SK-N-SH (cell line): ENCODE results near the gene ST7. TPM values are rescaled to one million over a fixed set of nuclear protein-coding genes. Genes with fewer than 3 reads are reported as not detected.
"Not testable (repeated sequence)": the region's sequence is repeated elsewhere in the genome, so short reads cannot be mapped to it uniquely, and the experiment has no call there.

Experiments used
- CTCF ChIA-PET: fragments of 300-600, 350-600 bp; formaldehyde crosslinking; extraction: SDS; loops from one replicate; lab custom pipeline; 2021; lab: Yijun Ruan, JAX
- POLR2A ChIA-PET: fragments of 350-600 bp; sonication (Branson Sonifier 250); formaldehyde crosslinking; extraction: SDS; loops from one replicate; lab custom pipeline; 2020; ENCODE audit warnings: antibody characterized with exemption, inconsistent platforms; lab: Yijun Ruan, JAX
- DNase-seq: peaks from one replicate; pipeline ENCODE4 v3.0.0; 2012
- H2AFZ ChIP-seq: fragments of 200-600 bp; sonication (generic); 2 replicates; pipeline ENCODE4 v1.8.1; 2016; ENCODE audit warnings: antibody characterized with exemption, mild to moderate bottlenecking, low read depth
- H3F3A ChIP-seq: fragments of 200-600 bp; sonication (generic); replicated peaks from 2 replicates; pipeline ENCODE3; 2016; ENCODE audit warnings: antibody characterized with exemption, mild to moderate bottlenecking; ENCODE audit not compliant: insufficient read depth
- H3K27ac ChIP-seq, 2 experiments: fragments of 200-500 bp in 1 of 2; fragments of 200-600 bp in 1 of 2; sonication (Bioruptor generic) in 1 of 2; sonication (generic), shearing (Covaris generic) in 1 of 2; 2 replicates each; pipeline versions ENCODE4 v1.5.1 to v1.6.1; 2014 to 2016; ENCODE audit warnings: low read depth in 2 of 2, inconsistent platforms in 1 of 2, low read length in 1 of 2, mild to moderate bottlenecking in 1 of 2, mixed read lengths in 1 of 2
- H3K27me3 ChIP-seq: fragments of 200-600 bp; sonication (generic), shearing (Covaris generic); 2 replicates; pipeline ENCODE4 v1.6.1; 2016; ENCODE audit warnings: mixed run types; ENCODE audit not compliant: insufficient read depth
- H3K36me3 ChIP-seq, 2 experiments: fragments of 200-500 bp in 1 of 2; fragments of 200-600 bp in 1 of 2; sonication (Bioruptor generic) in 1 of 2; sonication (generic) in 1 of 2; replicated peaks in 1 of 2; 2 replicates each; pipeline versions ENCODE3 to v1.5.1; 2014 to 2016; ENCODE audit warnings: low read length in 1 of 2, mild to moderate bottlenecking in 1 of 2; ENCODE audit not compliant: insufficient read depth in 2 of 2, control insufficient read depth in 1 of 2
- H3K4me1 ChIP-seq, 2 experiments: fragments of 200-500 bp in 1 of 2; fragments of 200-600 bp in 1 of 2; sonication (Bioruptor generic) in 1 of 2; sonication (generic), shearing (Covaris generic) in 1 of 2; 2 replicates each; pipeline versions ENCODE4 v1.5.1 to v1.6.1; 2014 to 2016; ENCODE audit warnings: low read depth in 1 of 2, low read length in 1 of 2, mixed run types in 1 of 2; ENCODE audit not compliant: insufficient read depth in 2 of 2, control insufficient read depth in 1 of 2
- H3K4me2 ChIP-seq: fragments of 200-600 bp; sonication (generic), shearing (Covaris generic); 2 replicates; pipeline ENCODE4 v1.6.1; 2017; ENCODE audit warnings: mixed run types
- H3K4me3 ChIP-seq, 2 experiments: fragments of 200-500 bp in 1 of 2; fragments of 200-600 bp in 1 of 2; sonication (Bioruptor generic) in 1 of 2; sonication (generic), shearing (Covaris generic) in 1 of 2; 2 replicates each; pipeline versions ENCODE4 v1.5.1 to v1.8.1; 2014 to 2016; ENCODE audit warnings: low read depth in 2 of 2, inconsistent platforms in 1 of 2, low read length in 1 of 2, mild to moderate bottlenecking in 1 of 2, mixed read lengths in 1 of 2, moderate library complexity in 1 of 2
- H3K79me2 ChIP-seq: fragments of 200-600 bp; sonication (generic); 2 replicates; pipeline ENCODE4 v1.8.1; 2017; ENCODE audit warnings: mild to moderate bottlenecking; ENCODE audit not compliant: insufficient read depth
- H3K9ac ChIP-seq: fragments of 200-600 bp; sonication (generic); 2 replicates; pipeline ENCODE4 v1.6.1; 2017; ENCODE audit warnings: mixed run types
- H3K9me2 ChIP-seq: fragments of 200-600 bp; sonication (generic); 2 replicates; pipeline ENCODE4 v1.6.1; 2017; ENCODE audit warnings: mixed run types
- H3K9me3 ChIP-seq: fragments of 200-600 bp; sonication (generic); 2 replicates; pipeline ENCODE4 v1.6.1; 2017; ENCODE audit warnings: mixed run types, mild to moderate bottlenecking, moderate library complexity
- H4K20me1 ChIP-seq: fragments of 200-600 bp; sonication (generic); 2 replicates; pipeline ENCODE4 v1.6.1; 2017; ENCODE audit warnings: mild to moderate bottlenecking, mixed run types; ENCODE audit not compliant: insufficient read depth
- EZH2phosphoT487 ChIP-seq: fragments of 200-600 bp; sonication (generic); IDR thresholded peaks from 2 replicates; pipeline ENCODE4 v1.6.1; 2017; ENCODE audit warnings: low read depth, mixed run types, mild to moderate bottlenecking, antibody characterized with exemption, moderate library complexity, borderline replicate concordance
- FOXM1 ChIP-seq: IDR thresholded peaks from 2 replicates; pipeline ENCODE4 v1.4.0; 2012; ENCODE audit warnings: low read depth, mild to moderate bottlenecking
- MEF2A ChIP-seq: IDR thresholded peaks from 2 replicates; pipeline ENCODE4 v1.4.0; 2012; ENCODE audit warnings: low read depth, borderline replicate concordance
- NFIC ChIP-seq: IDR thresholded peaks from 2 replicates; pipeline ENCODE4 v1.4.0; 2012; ENCODE audit warnings: borderline replicate concordance
- SMC3 ChIP-seq: IDR thresholded peaks from 2 replicates; pipeline ENCODE4 v1.6.1; 2012; ENCODE audit warnings: low read depth, low read length, improper control_type of control experiment
- TAF1 ChIP-seq: IDR thresholded peaks from 2 replicates; pipeline ENCODE4 v1.6.1; 2012; ENCODE audit warnings: low read depth, mild to moderate bottlenecking, low read length, moderate library complexity, borderline replicate concordance
- TCF12 ChIP-seq: IDR thresholded peaks from 2 replicates; pipeline ENCODE4 v1.4.0; 2012
- WGBS: methylation state at CpG from one replicate; pipeline ENCODE4 v1.1.6; 2017; ENCODE audit warnings: low lambda C conversion rate; 5-methylcytosine and 5-hydroxymethylcytosine counted together
- polyA plus RNA-seq, 3 experiments: library from polyadenylated mRNA; depleted of rRNA; stranded (reverse); fragments of >200 nt; gene quantifications; 2 replicates each; pipeline ENCODE4 v1.2.3, GENCODE V29; 2012
- TF ChIP-seq, protein P1 (sequence below): fragments of 150-350 bp; IDR thresholded peaks from 2 replicates; pipeline ENCODE4 v1.6.1; 2017; ENCODE audit warnings: antibody characterized with exemption, low read length, low read depth, borderline replicate concordance
- TF ChIP-seq, protein P2 (sequence below): IDR thresholded peaks from 2 replicates; pipeline ENCODE4 v1.4.0; 2012; ENCODE audit warnings: low read depth
- TF ChIP-seq, protein P3 (sequence below): IDR thresholded peaks from 2 replicates; pipeline ENCODE4 v1.6.1; 2012; ENCODE audit warnings: mild to moderate bottlenecking, low read depth, low read length, moderate library complexity

Gene ST7
- polyA plus RNA-seq, 1 of the 3 experiments (the other 2 are of a cell fraction): 23.5 TPM

DNA sequence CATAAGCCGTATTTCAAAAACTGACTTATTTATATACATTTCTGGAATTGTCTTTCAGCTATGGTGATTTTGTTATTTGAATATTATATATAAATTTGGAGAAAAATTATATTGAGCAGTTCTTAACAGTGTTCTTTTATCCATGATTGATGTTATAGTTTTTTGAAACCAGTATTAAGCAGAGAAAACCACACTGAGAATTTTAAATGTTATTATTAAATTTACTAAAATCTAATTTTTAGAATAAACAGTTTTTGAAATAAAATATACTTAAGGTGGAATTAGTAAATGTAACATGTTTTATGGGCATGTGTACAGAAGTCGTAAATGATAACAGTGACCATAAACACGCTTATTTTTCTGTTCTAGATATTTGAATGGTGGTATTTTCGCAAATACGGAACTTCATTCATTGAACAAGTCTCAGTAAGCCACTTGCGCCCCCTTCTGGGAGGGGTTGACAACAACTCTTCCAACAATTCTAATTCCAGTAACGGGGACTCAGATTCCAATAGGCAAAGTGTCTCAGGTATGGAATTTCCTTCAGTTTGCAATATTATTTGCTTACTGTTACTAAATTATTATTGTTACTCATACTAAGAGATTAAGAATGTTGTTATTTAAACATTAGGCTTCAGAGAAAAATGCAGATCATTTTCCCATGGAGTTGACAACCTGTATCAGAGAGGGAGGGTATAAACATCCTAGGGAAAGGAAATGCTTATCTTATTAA lies 166.1 kb downstream of the ST7 start (continued):
- TF ChIP-seq, protein P1, sequence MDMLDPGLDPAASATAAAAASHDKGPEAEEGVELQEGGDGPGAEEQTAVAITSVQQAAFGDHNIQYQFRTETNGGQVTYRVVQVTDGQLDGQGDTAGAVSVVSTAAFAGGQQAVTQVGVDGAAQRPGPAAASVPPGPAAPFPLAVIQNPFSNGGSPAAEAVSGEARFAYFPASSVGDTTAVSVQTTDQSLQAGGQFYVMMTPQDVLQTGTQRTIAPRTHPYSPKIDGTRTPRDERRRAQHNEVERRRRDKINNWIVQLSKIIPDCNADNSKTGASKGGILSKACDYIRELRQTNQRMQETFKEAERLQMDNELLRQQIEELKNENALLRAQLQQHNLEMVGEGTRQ: no peak

DNA sequence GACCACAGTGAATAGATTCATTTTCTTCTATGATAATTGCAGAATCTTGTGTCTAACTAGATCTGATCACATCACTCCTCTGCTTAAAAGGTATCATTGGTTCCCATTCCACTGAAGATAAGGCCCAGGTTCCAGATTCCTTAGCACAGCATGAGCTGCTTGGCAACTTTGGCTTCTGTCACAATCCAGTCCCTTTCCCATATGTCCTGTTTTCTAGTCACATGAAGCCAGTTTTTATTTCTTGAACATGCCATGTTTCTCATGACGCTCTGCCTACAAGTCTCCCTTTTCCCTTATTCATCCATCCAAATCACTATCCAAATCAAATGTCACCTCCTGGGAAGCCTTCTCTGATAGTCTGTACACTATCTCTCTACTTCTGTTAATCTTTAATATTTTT lies 167.0 kb downstream of the ST7 start:
- H3K9ac ChIP-seq, H4K20me1 ChIP-seq, H2AFZ ChIP-seq, H3K36me3 ChIP-seq, POLR2A ChIA-PET, H3K9me2 ChIP-seq, H3K9me3 ChIP-seq, H3K27me3 ChIP-seq, H3K27ac ChIP-seq, H3K79me2 ChIP-seq, H3K4me2 ChIP-seq, H3K4me3 ChIP-seq, DNase-seq: not testable (repeated sequence)
- CTCF ChIA-PET: interaction anchor here (0.6 to 14.9 kb wide), 17 partner anchors 19 to 217 kb away, joined by 3 to 668 read pairs (median 4); no protein-coding TSS in a partner anchor
- WGBS: 94% methylated on average over 1 of the region's 1 CpG
- Histone ChIP-seq H3F3A (peaks cover 17% of the 10 kb centered on the region), H3K4me1 (peaks cover 18 to 20% of the 10 kb centered on the region in 2 experiments)

DNA sequence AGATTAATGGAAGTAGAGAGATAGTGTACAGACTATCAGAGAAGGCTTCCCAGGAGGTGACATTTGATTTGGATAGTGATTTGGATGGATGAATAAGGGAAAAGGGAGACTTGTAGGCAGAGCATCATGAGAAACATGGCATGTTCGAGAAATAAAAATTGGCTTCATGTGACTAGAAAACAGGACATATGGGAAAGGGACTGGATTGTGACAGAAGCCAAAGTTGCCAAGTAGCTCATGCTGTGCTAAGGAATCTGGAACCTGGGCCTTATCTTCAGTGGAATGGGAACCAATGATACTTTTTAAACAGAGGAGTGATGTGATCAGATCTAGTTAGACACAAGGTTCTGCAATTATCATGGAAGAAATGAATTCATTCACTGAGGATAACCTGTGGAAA lies 168.7 kb downstream of the ST7 start:
- DNase-seq, H3K27me3 ChIP-seq, POLR2A ChIA-PET, H2AFZ ChIP-seq, H3K4me3 ChIP-seq, H3K79me2 ChIP-seq, H3K9me3 ChIP-seq, H3K36me3 ChIP-seq, H3K27ac ChIP-seq, H3K9me2 ChIP-seq, H3K9ac ChIP-seq, H3K4me2 ChIP-seq, H4K20me1 ChIP-seq: not testable (repeated sequence)
- 95% methylated on average over 1 of the region's 1 CpG for WGBS
- H3K4me1 ChIP-seq: peaks cover 18 to 37% of the 10 kb centered on the region in 2 experiments
- peaks cover 22% of the 10 kb centered on the region for H3F3A ChIP-seq
- CTCF ChIA-PET: interaction anchor here (1.0 to 14.9 kb wide), 10 partner anchors 9 to 260 kb away, joined by 3 to 668 read pairs (median 4); partner anchors contain the start of gene CAPZA2

DNA sequence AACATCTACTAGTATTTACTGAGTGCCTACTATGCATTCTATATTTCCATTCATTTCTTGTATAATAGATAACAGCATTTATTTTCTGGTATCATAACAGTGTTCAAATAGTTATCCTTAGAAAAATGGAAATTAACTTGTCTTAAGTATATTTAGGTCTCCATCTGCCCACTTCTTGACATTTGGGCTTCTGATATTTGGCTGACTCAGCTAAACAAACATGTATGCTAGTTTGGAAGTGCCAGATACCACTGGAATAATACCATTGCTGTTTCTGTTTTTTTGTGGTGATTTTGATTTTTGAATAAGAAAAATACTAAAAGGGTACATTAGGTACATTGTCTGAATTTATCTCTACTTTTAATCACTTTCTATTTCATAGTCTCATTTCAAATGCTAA lies 169.2 kb downstream of the ST7 start:
- no peak overlapping the region for H3K4me2 ChIP-seq
- H3K27ac ChIP-seq: peak overlapping the region in 1 of 2 experiments; percentile 94; a peak in 2 of 4 replicates
- H3K27me3 ChIP-seq: no peaks in the 10 kb centered on the region
- DNase-seq: no peak
- peaks cover 0 to 10% of the 10 kb centered on the region in 2 experiments for H3K36me3 ChIP-seq
- no peaks in the 10 kb centered on the region for H3K9me3 ChIP-seq
- H2AFZ ChIP-seq: no peak overlapping the region
- POLR2A ChIA-PET: no interaction called here
- H3K4me1 ChIP-seq: peaks cover 18 to 41% of the 10 kb centered on the region in 2 experiments
- no peaks in the 10 kb centered on the region for H4K20me1 ChIP-seq
- H3K9ac ChIP-seq: no peak overlapping the region
- H3K9me2 ChIP-seq: no peaks in the 10 kb centered on the region
- CTCF ChIA-PET: interaction anchor here (1.1 to 14.9 kb wide), 10 partner anchors 8 to 193 kb away, joined by 3 to 668 read pairs (median 4); no protein-coding TSS in a partner anchor
- H3F3A ChIP-seq: peaks cover 22% of the 10 kb centered on the region
- no peak overlapping the region for H3K4me3 ChIP-seq
- peaks cover 4% of the 10 kb centered on the region; the same call in 1 of the 2 replicates for H3K79me2 ChIP-seq
- TF ChIP-seq FOXM1: no peak
- no peak for TF ChIP-seq EZH2phosphoT487
- TF ChIP-seq TCF12: no peak
- TF ChIP-seq, protein P2, sequence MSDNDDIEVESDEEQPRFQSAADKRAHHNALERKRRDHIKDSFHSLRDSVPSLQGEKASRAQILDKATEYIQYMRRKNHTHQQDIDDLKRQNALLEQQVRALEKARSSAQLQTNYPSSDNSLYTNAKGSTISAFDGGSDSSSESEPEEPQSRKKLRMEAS: no peak
- TF ChIP-seq SMC3: no peak
- no peak for TF ChIP-seq MEF2A
- TF ChIP-seq, protein P3, sequence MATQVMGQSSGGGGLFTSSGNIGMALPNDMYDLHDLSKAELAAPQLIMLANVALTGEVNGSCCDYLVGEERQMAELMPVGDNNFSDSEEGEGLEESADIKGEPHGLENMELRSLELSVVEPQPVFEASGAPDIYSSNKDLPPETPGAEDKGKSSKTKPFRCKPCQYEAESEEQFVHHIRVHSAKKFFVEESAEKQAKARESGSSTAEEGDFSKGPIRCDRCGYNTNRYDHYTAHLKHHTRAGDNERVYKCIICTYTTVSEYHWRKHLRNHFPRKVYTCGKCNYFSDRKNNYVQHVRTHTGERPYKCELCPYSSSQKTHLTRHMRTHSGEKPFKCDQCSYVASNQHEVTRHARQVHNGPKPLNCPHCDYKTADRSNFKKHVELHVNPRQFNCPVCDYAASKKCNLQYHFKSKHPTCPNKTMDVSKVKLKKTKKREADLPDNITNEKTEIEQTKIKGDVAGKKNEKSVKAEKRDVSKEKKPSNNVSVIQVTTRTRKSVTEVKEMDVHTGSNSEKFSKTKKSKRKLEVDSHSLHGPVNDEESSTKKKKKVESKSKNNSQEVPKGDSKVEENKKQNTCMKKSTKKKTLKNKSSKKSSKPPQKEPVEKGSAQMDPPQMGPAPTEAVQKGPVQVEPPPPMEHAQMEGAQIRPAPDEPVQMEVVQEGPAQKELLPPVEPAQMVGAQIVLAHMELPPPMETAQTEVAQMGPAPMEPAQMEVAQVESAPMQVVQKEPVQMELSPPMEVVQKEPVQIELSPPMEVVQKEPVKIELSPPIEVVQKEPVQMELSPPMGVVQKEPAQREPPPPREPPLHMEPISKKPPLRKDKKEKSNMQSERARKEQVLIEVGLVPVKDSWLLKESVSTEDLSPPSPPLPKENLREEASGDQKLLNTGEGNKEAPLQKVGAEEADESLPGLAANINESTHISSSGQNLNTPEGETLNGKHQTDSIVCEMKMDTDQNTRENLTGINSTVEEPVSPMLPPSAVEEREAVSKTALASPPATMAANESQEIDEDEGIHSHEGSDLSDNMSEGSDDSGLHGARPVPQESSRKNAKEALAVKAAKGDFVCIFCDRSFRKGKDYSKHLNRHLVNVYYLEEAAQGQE: no peak
- no peak for TF ChIP-seq NFIC
- TF ChIP-seq TAF1: no peak
- TF ChIP-seq, protein P1: no peak
